Measurements from ENCODE around the gene FAM228A. TPM values are rescaled to one million over a fixed set of nuclear protein-coding genes. Genes with fewer than 3 reads are reported as not detected.
A peak's percentile ranks its signal among the peaks of the same experiment; 100 is the strongest.

Gene FAM228A
- total RNA-seq, 2 experiments from 2014 or later = not detected

DNA sequence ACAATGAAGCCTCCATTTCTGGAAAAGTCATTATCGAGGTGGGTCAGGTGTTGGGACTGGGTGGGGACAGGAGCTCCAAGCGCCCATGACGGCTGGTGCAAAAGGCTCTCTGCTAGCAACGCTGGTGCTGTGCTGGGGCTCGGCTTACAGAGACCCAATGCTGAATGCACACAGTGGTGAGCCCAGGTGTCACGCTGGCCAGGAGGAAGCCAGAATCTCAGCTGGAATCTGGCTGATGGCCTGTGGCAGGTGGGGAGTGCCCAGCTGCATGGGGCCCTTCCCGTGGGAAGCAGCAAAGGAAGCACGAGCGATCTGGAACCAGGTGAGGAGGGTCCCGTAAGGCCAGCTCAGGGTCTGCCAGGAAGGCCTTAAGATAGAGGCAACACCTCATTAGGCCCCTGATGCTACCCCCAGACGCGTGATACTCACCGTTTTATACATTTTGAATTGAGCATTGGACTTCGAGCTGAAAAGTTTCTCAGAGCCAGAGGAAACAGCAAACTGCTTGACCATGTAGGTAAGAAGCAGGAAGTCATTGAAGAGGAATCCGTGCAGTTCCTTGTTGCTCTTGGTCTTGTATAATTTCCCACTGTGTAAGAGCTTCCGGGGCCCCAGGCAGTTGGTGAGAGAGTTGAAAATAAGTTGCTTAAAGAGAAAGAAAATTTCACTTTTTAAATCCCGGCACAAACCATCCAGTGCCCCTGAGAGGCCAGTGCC is 34.7 kb downstream of the FAM228A start:
- peaks cover 1% of the 10 kb centered on the region for H3K4me1 Mint-ChIP-seq (ENCODE audit: low read depth)
- no peaks in the 10 kb centered on the region for H3K9me3 Mint-ChIP-seq (ENCODE audit: insufficient read depth)
- H3K4me3 Mint-ChIP-seq = no peak overlapping the region
- no peaks in the 10 kb centered on the region for H3K27me3 Mint-ChIP-seq (ENCODE audit: low read depth)
- no peak for ATAC-seq
- CTCF ChIA-PET = no interaction called here
- peak; percentile 6 for DNase-seq
- peaks cover 31% of the 10 kb centered on the region for H3K36me3 Mint-ChIP-seq (ENCODE audit: low read depth)
- POLR2A ChIA-PET = no interaction called here
- H3K27ac Mint-ChIP-seq = no peak overlapping the region

DNA sequence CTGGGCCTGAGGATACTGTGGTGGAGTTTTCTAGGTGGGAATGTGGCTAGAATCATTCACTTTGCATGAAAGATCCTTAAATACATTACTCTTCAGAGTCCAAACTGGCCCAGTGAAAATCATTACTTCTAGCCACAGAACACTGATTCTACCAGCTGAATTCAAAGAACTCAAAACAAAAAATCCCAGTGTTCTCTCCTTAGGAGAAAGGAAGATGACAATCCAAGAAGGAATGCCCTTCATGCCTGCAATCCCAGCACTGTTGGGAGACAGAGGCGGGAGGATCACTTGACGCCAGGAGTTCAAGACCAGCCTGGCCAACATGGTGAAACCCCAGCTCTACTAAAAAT is 35.2 kb downstream of the FAM228A start:
- no peaks in the 10 kb centered on the region for H3K27me3 Mint-ChIP-seq (ENCODE audit: low read depth)
- no peak overlapping the region for H3K4me3 Mint-ChIP-seq
- no peak overlapping the region for H3K27ac Mint-ChIP-seq
- CTCF ChIA-PET = no interaction called here
- H3K36me3 Mint-ChIP-seq (ENCODE audit: low read depth) = peaks cover 30% of the 10 kb centered on the region
- no peak for ATAC-seq
- H3K9me3 Mint-ChIP-seq (ENCODE audit: insufficient read depth) = no peaks in the 10 kb centered on the region
- POLR2A ChIA-PET = no interaction called here
- peaks cover 5% of the 10 kb centered on the region for H3K4me1 Mint-ChIP-seq (ENCODE audit: low read depth)
- no peak for DNase-seq

DNA sequence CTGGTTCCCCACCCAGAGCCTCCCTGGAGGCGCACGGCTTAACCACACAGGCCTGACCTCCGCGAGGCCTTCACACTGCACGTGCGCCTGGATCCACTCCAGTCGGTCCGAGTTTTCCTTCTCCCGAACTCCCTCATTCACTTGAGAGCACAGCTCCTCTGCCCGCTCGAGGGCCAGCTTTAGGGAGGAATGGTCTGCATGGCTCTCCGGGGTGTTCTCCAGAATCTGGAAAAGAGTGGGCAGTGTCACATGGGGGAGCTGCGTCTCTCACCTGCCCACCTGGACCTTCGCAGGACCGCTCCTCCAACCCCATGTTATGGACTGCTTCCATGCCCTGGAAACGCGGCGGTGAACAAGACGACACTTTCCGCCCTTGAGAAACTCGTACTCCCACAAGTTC is 35.9 kb downstream of the FAM228A start:
- POLR2A ChIA-PET = no interaction called here
- H3K9me3 Mint-ChIP-seq (ENCODE audit: insufficient read depth) = no peaks in the 10 kb centered on the region
- H3K27me3 Mint-ChIP-seq (ENCODE audit: low read depth) = no peaks in the 10 kb centered on the region
- H3K4me1 Mint-ChIP-seq (ENCODE audit: low read depth) = peaks cover 8% of the 10 kb centered on the region
- no peak overlapping the region for H3K27ac Mint-ChIP-seq
- H3K4me3 Mint-ChIP-seq = no peak overlapping the region
- CTCF ChIA-PET = no interaction called here
- ATAC-seq (no peak), DNase-seq (peak; percentile 13)
- peaks cover 28% of the 10 kb centered on the region for H3K36me3 Mint-ChIP-seq (ENCODE audit: low read depth)

DNA sequence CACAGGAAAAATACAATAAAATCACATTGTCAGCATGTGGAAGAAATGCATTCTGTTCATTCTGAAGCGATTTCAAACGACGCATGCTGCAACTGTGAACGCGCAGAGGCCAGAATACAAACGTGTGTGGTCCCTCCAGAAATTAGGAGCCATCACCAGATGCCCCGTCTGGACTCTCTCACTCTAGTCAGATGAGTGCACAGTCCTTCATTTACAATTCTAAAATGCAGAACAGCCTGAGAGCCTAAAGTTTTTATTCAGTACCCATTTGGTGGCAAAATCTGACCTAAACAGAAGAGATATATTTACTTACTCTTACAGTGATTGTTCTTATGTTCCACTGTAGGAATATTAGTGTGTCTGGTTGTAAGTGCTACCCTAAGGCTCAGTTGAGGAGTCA is 36.6 kb downstream of the FAM228A start:
- Mint-ChIP-seq H3K4me1 (ENCODE audit: low read depth) (peaks cover 8% of the 10 kb centered on the region), H3K27ac (no peak overlapping the region), H3K27me3 (ENCODE audit: low read depth) (no peaks in the 10 kb centered on the region), H3K36me3 (ENCODE audit: low read depth) (peaks cover 30% of the 10 kb centered on the region), H3K9me3 (ENCODE audit: insufficient read depth) (no peaks in the 10 kb centered on the region), H3K4me3 (no peak overlapping the region)
- ChIA-PET POLR2A (no interaction called here), CTCF (no interaction called here)
- DNase-seq (no peak), ATAC-seq (no peak)

DNA sequence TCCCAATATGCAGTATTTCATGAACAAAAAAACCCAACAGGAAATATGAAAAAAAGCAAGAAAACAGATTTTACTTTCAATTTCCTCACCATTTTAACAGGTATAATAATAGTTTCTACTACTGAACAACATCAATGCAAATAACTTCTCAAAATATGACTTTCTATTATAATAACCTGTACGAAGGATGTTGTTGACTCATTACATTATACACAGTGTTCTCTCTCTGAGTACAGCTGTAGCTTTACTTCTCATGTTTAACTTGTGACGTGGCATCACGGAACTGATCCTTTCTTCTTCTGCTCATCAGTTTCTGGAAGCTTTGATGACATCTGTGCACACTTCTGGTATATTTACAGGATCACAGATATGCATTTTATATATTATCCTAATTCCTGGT is 40.0 kb downstream of the FAM228A start:
- ChIA-PET CTCF (no interaction called here), POLR2A (no interaction called here)
- DNase-seq = peak; percentile 9
- H3K9me3 Mint-ChIP-seq (ENCODE audit: insufficient read depth) = no peaks in the 10 kb centered on the region
- peaks cover 25% of the 10 kb centered on the region for H3K36me3 Mint-ChIP-seq (ENCODE audit: low read depth)
- H3K27ac Mint-ChIP-seq = no peak overlapping the region
- H3K4me3 Mint-ChIP-seq = no peak overlapping the region
- no peaks in the 10 kb centered on the region for H3K27me3 Mint-ChIP-seq (ENCODE audit: low read depth)
- ATAC-seq = no peak
- H3K4me1 Mint-ChIP-seq (ENCODE audit: low read depth) = peaks cover 8% of the 10 kb centered on the region

DNA sequence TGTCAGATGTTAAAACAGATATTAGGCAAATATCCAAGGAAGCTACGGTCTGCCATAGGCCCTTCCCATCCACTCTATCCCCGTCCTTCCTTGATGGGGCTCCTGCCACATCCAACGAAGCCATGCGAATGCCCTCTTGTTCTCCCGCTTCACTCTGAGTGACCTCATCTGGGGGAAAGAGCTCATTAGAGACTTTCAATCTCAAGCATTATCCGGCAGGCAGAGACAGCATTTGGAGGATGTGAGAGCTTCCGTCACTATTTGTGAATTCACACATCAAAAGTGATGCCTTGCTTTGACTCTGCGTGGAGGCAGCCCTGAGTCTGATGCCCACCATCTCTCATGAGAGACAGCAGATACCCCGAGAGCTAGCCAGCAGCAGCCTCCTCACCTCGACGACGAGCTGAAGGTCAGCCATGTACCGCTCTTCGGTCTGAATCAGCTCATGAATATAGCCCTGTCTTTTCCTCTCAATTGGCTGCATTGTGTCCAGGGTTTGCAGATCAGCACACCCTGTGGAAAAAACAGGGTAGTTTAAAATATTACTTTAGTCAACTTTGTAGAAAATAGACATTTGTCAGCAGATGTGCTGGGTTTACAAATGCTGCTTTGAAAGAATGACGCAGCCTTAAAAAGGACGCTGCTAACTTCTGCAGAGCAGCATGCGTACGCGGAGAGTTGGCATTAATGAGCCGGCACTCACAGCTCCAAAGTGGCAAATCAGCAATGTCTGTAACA is 45.9 kb downstream of the FAM228A start:
- ChIA-PET CTCF (interaction anchor here (0.6 kb wide), 1 partner anchor 307 kb away, joined by 3 read pairs; no protein-coding TSS in a partner anchor), POLR2A (no interaction called here)
- Mint-ChIP-seq H3K36me3 (ENCODE audit: low read depth) (peaks cover 9% of the 10 kb centered on the region), H3K4me3 (no peak overlapping the region), H3K4me1 (ENCODE audit: low read depth) (no peaks in the 10 kb centered on the region), H3K27ac (no peak overlapping the region), H3K9me3 (ENCODE audit: insufficient read depth) (no peaks in the 10 kb centered on the region), H3K27me3 (ENCODE audit: low read depth) (no peaks in the 10 kb centered on the region)
- ATAC-seq (no peak), DNase-seq (no peak)

DNA sequence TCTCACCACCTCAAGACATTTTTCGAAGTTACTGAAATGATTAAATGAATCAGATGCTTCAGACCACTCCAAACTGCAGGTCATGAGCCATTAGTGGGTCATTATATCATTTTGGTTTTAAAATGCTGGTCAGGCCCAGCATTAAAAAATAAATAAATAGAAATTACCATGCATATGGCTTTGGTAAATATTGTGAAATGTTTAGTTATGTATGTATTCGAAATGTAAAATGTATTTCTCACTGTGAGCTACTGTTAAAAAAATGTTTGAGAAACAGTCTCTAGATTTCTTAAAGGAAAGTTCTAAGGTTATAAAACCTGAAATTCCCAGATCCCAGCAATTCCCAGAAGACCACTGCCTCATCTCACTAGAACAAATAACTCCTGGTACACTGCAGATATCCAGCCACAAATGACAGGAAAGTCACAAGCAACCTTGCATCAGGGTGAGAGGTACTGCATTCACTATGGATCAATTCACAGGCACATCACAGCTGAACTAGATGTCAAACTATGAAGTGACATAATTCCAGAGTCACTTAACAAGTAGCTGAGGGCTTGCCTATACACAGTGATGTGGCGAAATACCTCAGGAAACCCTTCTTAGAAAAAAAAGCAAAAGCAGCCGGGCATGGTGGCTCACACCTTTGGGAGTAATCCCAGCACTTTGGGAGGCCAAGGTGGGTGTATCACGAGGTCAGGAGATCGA is 46.6 kb downstream of the FAM228A start:
- no peaks in the 10 kb centered on the region for H3K4me1 Mint-ChIP-seq (ENCODE audit: low read depth)
- ChIA-PET CTCF (interaction anchor here (0.6 kb wide), 1 partner anchor 306 kb away, joined by 3 read pairs; no protein-coding TSS in a partner anchor), POLR2A (no interaction called here)
- H3K9me3 Mint-ChIP-seq (ENCODE audit: insufficient read depth) = no peaks in the 10 kb centered on the region
- ATAC-seq (no peak), DNase-seq (no peak)
- no peak overlapping the region for H3K4me3 Mint-ChIP-seq
- H3K27me3 Mint-ChIP-seq (ENCODE audit: low read depth) = no peaks in the 10 kb centered on the region
- H3K36me3 Mint-ChIP-seq (ENCODE audit: low read depth) = peaks cover 3% of the 10 kb centered on the region
- no peak overlapping the region for H3K27ac Mint-ChIP-seq

DNA sequence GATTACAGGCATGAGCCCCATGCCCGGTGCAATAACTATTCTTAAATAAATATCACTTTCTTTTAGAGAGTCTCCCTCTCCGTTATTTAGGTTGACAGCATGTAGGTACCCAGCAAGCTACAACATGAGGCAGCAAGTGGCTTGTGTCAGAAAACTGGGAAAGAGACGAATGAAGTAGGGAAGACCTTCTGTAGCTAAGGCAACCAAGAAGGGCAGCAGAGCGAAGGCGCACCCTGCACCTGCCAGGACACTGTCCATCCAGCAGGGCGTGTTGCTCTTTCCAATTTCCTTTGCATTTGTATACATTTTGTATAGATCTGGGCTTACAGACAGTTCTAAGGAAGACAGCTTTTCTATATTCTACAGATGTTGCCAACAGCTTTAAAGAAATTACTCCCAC is 48.1 kb downstream of the FAM228A start:
- Mint-ChIP-seq H3K9me3 (ENCODE audit: insufficient read depth) (no peaks in the 10 kb centered on the region), H3K4me1 (ENCODE audit: low read depth) (no peaks in the 10 kb centered on the region)

DNA sequence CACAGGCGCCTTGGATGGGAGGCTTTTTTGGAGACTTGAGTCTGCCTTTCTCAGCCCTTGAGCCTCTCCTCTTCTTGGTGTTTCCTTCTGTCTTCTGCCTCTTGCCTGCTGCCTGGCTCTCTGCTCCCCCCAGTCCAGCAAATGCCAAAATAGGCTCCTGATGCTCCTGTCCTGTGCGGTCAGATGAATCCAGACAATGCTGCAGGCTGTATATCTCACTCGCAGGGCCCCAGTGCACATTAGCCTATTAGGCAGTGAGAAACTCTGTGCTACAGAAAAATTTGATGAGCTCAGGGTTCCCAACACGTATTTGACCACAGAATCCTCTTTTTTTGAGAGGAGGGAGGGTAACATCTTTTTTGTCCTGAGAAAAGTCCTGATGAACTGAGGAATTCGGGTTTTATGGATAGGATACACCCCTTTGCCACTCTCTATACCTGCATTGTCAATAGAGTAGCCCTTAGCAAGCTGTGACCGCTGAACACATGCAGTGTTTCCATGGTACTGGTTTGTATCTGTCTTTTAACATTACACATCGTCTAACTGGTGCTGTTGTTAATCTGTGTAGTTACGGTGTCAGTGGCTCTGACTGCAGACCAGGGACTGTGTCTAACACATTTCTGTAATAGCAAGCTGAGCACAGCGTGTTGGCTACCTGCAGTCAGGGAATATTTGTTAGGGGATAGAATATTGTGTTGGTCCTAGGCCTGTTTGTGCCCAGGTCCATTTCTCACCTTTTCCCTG is 50.8 kb downstream of the FAM228A start:
- Mint-ChIP-seq H3K4me1 (ENCODE audit: low read depth) (no peaks in the 10 kb centered on the region), H3K27ac (no peak overlapping the region), H3K4me3 (no peak overlapping the region), H3K27me3 (ENCODE audit: low read depth) (no peaks in the 10 kb centered on the region), H3K36me3 (ENCODE audit: low read depth) (no peaks in the 10 kb centered on the region), H3K9me3 (ENCODE audit: insufficient read depth) (no peaks in the 10 kb centered on the region)
- CTCF ChIA-PET = interaction anchor here (1.2 kb wide), 1 partner anchor 17 kb away, joined by 4 read pairs; no protein-coding TSS in a partner anchor
- DNase-seq (no peak), ATAC-seq (no peak)
- POLR2A ChIA-PET = no interaction called here

More for the DNA sequence above, 48.1 kb downstream of the FAM228A start:
- Mint-ChIP-seq H3K27me3 (ENCODE audit: low read depth) (no peaks in the 10 kb centered on the region), H3K36me3 (ENCODE audit: low read depth) (no peaks in the 10 kb centered on the region), H3K27ac (no peak overlapping the region), H3K4me3 (no peak overlapping the region)
- ChIA-PET CTCF (no interaction called here), POLR2A (no interaction called here)
- ATAC-seq = no peak
- DNase-seq = no peak

DNA sequence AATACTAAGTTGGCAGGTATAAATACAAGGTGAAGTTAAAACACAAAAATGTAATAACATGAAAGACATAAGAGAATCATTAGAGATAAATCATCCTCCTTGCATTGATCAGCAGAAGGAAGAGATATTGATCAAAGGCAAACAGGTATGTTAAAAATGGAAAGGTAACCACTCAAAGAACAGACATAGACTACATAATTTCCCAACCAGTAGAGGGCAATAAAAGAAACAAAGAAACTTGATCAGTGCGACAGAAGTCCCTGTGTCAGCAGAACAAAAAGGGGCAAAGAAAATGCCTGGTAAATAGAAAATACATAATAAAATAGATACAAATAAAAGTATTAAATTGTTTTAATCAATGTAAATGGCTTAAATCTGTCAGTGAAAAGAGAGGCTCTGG is 53.6 kb downstream of the FAM228A start:
- DNase-seq = no peak
- no peaks in the 10 kb centered on the region for H3K4me1 Mint-ChIP-seq (ENCODE audit: low read depth)
- H3K27ac Mint-ChIP-seq = no peak overlapping the region
- no peaks in the 10 kb centered on the region for H3K9me3 Mint-ChIP-seq (ENCODE audit: insufficient read depth)
- ATAC-seq = no peak
- H3K27me3 Mint-ChIP-seq (ENCODE audit: low read depth) = no peaks in the 10 kb centered on the region
- POLR2A ChIA-PET = no interaction called here
- H3K4me3 Mint-ChIP-seq = no peak overlapping the region
- CTCF ChIA-PET = no interaction called here
- no peaks in the 10 kb centered on the region for H3K36me3 Mint-ChIP-seq (ENCODE audit: low read depth)

DNA sequence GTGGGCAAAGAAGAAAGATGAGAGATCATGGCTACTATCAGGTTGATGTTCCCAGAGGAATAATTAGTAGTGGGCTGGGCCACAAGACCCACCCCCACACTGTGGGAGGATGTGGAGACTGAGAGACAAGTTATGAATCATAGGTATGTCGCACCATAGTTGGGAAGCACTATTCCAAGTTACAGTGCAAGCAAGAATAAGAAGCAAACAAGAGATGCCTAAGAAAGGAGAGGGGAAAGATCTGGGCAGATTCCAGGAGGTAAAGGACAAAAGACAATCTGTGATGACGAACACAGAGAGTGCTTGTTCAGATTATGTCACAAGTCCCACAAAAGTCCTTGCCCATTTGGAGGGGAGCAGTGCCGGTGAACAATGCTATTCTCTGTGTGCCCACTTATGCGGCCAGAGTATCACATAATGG is 56.6 kb downstream of the FAM228A start:
- Mint-ChIP-seq H3K27ac (no peak overlapping the region), H3K4me1 (ENCODE audit: low read depth) (no peaks in the 10 kb centered on the region), H3K27me3 (ENCODE audit: low read depth) (no peaks in the 10 kb centered on the region), H3K36me3 (ENCODE audit: low read depth) (peaks cover 3% of the 10 kb centered on the region), H3K9me3 (ENCODE audit: insufficient read depth) (no peaks in the 10 kb centered on the region), H3K4me3 (no peak overlapping the region)
- DNase-seq (no peak), ATAC-seq (no peak)
- CTCF ChIA-PET = no interaction called here
- POLR2A ChIA-PET = no interaction called here

DNA sequence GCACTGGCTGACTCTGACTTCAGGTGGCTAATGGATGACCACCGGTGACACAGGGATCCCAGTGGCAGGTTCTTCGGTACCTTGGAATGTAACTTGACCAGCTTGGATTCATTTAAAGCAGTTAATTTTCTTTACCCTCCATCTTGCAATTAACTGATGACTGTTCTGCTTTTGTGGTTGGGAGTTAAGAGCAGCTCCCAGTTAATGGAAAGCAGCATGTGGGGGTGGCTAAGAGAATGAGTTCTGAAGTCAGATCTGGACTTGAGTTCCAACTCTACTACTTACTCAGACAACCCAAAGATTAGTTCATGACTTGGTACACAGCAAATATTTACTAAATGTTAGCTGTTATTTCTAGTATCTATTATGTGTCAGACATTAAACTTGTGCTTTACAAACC is 58.5 kb downstream of the FAM228A start:
- ATAC-seq = no peak
- POLR2A ChIA-PET = no interaction called here
- CTCF ChIA-PET = interaction anchor here (0.7 to 1.1 kb wide), 2 partner anchors 9 to 174 kb away, joined by 3 read pairs; no protein-coding TSS in a partner anchor

More for the DNA sequence above, 58.5 kb downstream of the FAM228A start:
- no peak overlapping the region for H3K27ac Mint-ChIP-seq
- peaks cover 3% of the 10 kb centered on the region for H3K36me3 Mint-ChIP-seq (ENCODE audit: low read depth)
- no peak overlapping the region for H3K4me3 Mint-ChIP-seq
- DNase-seq = no peak
- no peaks in the 10 kb centered on the region for H3K27me3 Mint-ChIP-seq (ENCODE audit: low read depth)
- H3K4me1 Mint-ChIP-seq (ENCODE audit: low read depth) = no peaks in the 10 kb centered on the region
- H3K9me3 Mint-ChIP-seq (ENCODE audit: insufficient read depth) = no peaks in the 10 kb centered on the region

All from activated CD8-positive, alpha-beta T cell treated with anti-CD3 and anti-CD28 coated beads, Interleukin-2, amount 10 ng/mL, durations not matched to agents 7 days and 5 days (primary cell).